HL-60 (cell line): ENCODE measurements around the gene SLC22A4.

Experiments used
- CTCF ChIP-seq: IDR thresholded peaks from one replicate; pipeline ENCODE4 v1.5.1; 2011; ENCODE audit warnings: low read length, control low read depth, inconsistent platforms; ENCODE audit not compliant: insufficient read depth
- POLR2AphosphoS5 ChIP-seq: IDR thresholded peaks from 2 replicates; pipeline ENCODE4 v1.6.1; 2012; ENCODE audit warnings: low read depth
- REST ChIP-seq: IDR thresholded peaks from 2 replicates; pipeline ENCODE4 v1.6.1; 2012; ENCODE audit warnings: low read depth; ENCODE audit not compliant: insufficient replicate concordance
- SPI1 ChIP-seq: IDR thresholded peaks from 2 replicates; pipeline ENCODE4 v1.6.1; 2012; ENCODE audit warnings: low read depth, mild to moderate bottlenecking, borderline replicate concordance

GRCh38 chr5:132364319-132364718, 70.1 kb downstream of the SLC22A4 start:
- TF ChIP-seq CTCF = no peak
- TF ChIP-seq REST = no peak
- TF ChIP-seq POLR2AphosphoS5 = no peak
- no peak for TF ChIP-seq SPI1
